GM23338 (cell line): ENCODE results near the gene ERCC6.

Experiments
- CREB1 ChIP-seq: fragments of 250-450 bp; sonication (Bioruptor Pico); IDR thresholded peaks from 2 replicates; pipeline ENCODE4 v1.5.0; 2020; ENCODE audit warnings: low read depth, mild to moderate bottlenecking, moderate library complexity
- CTCF ChIP-seq, 2 experiments: fragments of 200-600 bp in 1 of 2; sonication (generic) in 1 of 2; conservative IDR thresholded peaks; 2 replicates each; pipeline versions ENCODE4 v1.5.1 to v1.6.1; 2016 to 2017; ENCODE audit warnings: antibody characterized with exemption in 2 of 2, low read depth in 2 of 2, mild to moderate bottlenecking in 2 of 2, moderate library complexity in 1 of 2
- ETS1 ChIP-seq: IDR thresholded peaks from 2 replicates; pipeline ENCODE4 v1.6.1; 2016; ENCODE audit warnings: antibody characterized with exemption
- EZH2 ChIP-seq: fragments of 200-600 bp; sonication (generic); IDR thresholded peaks from one replicate; pipeline ENCODE4 v1.8.0; 2017; ENCODE audit warnings: antibody characterized with exemption, mild to moderate bottlenecking, low read depth; ENCODE audit not compliant: unreplicated experiment
- EZH2phosphoT487 ChIP-seq: fragments of 200-600 bp; sonication (generic); IDR thresholded peaks from one replicate; pipeline ENCODE4 v1.8.1; 2018; ENCODE audit warnings: antibody characterized with exemption; ENCODE audit not compliant: unreplicated experiment
- JUNB ChIP-seq: IDR thresholded peaks from one replicate; pipeline ENCODE4 v1.6.1; 2016; ENCODE audit warnings: antibody characterized with exemption; ENCODE audit not compliant: unreplicated experiment
- POLR2AphosphoS5 ChIP-seq: IDR thresholded peaks from 2 replicates; pipeline ENCODE4 v1.6.1; 2016; ENCODE audit warnings: antibody characterized with exemption, low read depth
- REST ChIP-seq: IDR thresholded peaks from one replicate; pipeline ENCODE4 v1.6.1; 2018; ENCODE audit warnings: antibody characterized with exemption; ENCODE audit not compliant: unreplicated experiment
- ZNF114 ChIP-seq: fragments of 250-450 bp; sonication (Bioruptor Pico); IDR thresholded peaks from 2 replicates; pipeline ENCODE4 v1.5.0; 2020; ENCODE audit warnings: mild to moderate bottlenecking, moderate library complexity
- ZNF331 ChIP-seq: fragments of 250-450 bp; sonication (Bioruptor Pico); IDR thresholded peaks from 2 replicates; pipeline ENCODE4 v1.5.0; 2020; ENCODE audit warnings: low read depth, mild to moderate bottlenecking, moderate library complexity
- ZNF462 ChIP-seq: fragments of 250-450 bp; sonication (Bioruptor Pico); IDR thresholded peaks from 2 replicates; pipeline ENCODE4 v1.5.0; 2020; ENCODE audit warnings: mild to moderate bottlenecking, moderate library complexity

- TF ChIP-seq CTCF (conservative IDR thresholded peaks at IDR 0.05; ENCODE audit: low read depth in 2 of 2) (no peak), POLR2AphosphoS5 (no peak), ETS1 (no peak), CREB1 (no peak), EZH2 (no peak), JUNB (no peak), ZNF462 (CRISPR knock-in tag) (no peak), REST (no peak), ZNF331 (CRISPR knock-in tag) (no peak), ZNF114 (no peak), EZH2phosphoT487 (no peak)
Observed at GRCh38 chr10:49556723-49557122, 17.8 kb upstream of the ERCC6 start.
